ENCODE measurements around the gene STAT6. TPM values are rescaled to one million over a fixed set of nuclear protein-coding genes. Genes with fewer than 3 reads are reported as not detected.

Gene STAT6
- total and polyA plus RNA-seq, 10 of the 15 experiments (the other 5 are each of a cell fraction or from before 2014, with no cell fraction given) = 14.2 to 176 (median 89.6) TPM

DNA sequence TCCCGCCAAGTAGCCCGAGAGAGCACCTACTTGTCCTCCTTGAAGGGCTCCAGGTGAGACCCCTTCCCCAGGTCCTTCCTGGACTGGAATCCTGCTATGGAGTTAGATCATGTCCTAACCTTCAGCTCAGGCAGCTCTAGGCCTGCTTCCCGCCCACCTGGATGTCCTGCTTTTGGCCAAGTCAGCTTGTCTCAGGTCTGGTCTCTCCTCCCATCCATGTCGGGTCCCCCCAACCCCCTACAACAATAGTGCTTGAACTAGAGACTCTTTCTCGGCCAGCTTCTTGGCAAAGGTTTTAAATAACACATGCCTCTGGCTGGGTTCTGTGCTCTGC is 18.7 kb downstream of the STAT6 start (continued):
- TF ChIP-seq BACH1 (IDR thresholded peaks at IDR 0.05; ENCODE audit: borderline replicate concordance) = no peak

DNA sequence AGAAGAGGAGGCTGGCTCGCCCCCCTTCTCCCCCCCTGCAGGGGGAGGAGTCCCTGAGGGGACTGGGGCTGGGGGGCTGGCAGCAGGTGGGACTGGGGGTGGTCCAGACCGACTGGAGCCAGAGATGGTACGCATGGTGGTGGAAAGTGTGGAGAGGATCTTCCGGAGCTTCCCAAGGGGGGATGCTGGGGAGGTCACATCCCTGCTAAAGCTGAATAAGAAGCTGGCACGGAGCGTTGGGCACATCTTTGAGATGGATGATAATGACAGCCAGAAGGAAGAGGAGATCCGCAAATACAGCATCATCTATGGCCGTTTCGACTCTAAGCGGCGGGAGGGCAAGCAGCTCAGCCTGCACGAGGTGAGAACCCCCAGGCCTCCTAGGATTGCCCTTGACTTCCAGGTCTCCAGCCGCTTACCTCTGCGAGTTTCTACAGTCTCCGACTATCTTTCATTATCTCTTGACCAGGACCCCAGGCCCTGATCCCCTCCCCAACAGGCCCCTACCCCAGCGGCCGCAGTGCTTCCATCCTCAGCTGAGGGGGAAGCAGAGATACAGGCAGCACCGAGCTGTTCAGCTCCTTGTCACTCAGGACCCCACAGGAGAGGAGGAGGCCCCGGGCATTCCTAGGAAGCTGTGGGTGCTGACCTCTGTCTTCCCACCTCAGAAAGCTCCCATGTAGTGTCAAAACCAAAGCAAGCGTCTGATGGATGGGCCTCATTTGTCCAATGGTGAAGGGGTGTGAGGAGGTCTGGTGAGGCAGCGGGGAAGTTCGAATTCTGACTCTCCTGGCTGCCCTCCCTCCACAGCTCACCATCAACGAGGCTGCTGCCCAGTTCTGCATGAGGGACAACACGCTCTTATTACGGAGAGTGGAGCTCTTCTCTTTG is 19.3 kb downstream of the STAT6 start:
- ChIA-PET POLR2A (interaction anchor here (0.8 to 7.6 kb wide), 4 partner anchors 13 to 402 kb away, joined by 3 to 74 read pairs (median 29); partner anchors contain the start of genes NEMP1 and STAT6), RAD21 (ENCODE audit: unreplicated experiment) (interaction anchor here (0.6 to 8.8 kb wide), 9 partner anchors 9 to 91 kb away, joined by 3 to 199 read pairs (median 5); partner anchors contain the start of genes NEMP1, STAT6 and TAC3)
- intact Hi-C loops (cut with micrococcal nuclease; ENCODE audit: unreplicated experiment) = no loop called here

More for the DNA sequence above, 19.3 kb downstream of the STAT6 start:
- Histone ChIP-seq H3K4me3 (no peak overlapping the region), H3K27me3 (replicated peaks in 1 of 2; ENCODE audit: control insufficient read depth in 2 of 2, insufficient read depth in 2 of 2, low read length in 1 of 2) (no peaks in the 10 kb centered on the region), H3K36me3 (ENCODE audit: control insufficient read depth in 2 of 2, insufficient read depth in 2 of 2, low read length in 1 of 2) (peaks cover 15 to 21% of the 10 kb centered on the region in 2 experiments), H3K27ac (ENCODE audit: control insufficient read depth, insufficient read depth) (no peak overlapping the region), H3K4me1 (ENCODE audit: control insufficient read depth, insufficient read depth, low read length) (peaks cover 39% of the 10 kb centered on the region), H3K9ac (ENCODE audit: control insufficient read depth, insufficient read depth, low read length) (no peak overlapping the region), H3K9me3 (replicated peaks; ENCODE audit: control insufficient read depth, insufficient read depth, low read length) (no peaks in the 10 kb centered on the region), H2AFZ (ENCODE audit: control insufficient read depth, low read depth, low read length) (no peak overlapping the region), H4K20me1 (ENCODE audit: control insufficient read depth, insufficient read depth) (no peaks in the 10 kb centered on the region), H3K4me2 (ENCODE audit: control insufficient read depth, insufficient read depth) (peak overlapping the region; percentile 9; the same call in 1 of the 2 replicates), H3K79me2 (ENCODE audit: control insufficient read depth, insufficient read depth, low read length) (peaks cover 34% of the 10 kb centered on the region)
- no TSS peak for BruUV-seq (replicated peaks)
- TF ChIP-seq YY1 (IDR thresholded peaks at IDR 0.05; ENCODE audit: low read depth, low read length) = no peak
- no peak for TF ChIP-seq STAT1 (conservative IDR thresholded peaks at IDR 0.05)
- no peak for TF ChIP-seq EED (IDR thresholded peaks at IDR 0.05; ENCODE audit: low read depth)
- in situ Hi-C loops (cut with MboI) = no loop called here
- ATAC-seq = no peak
- FAIRE-seq = no peak
- ChIA-PET CTCF (interaction anchor here (0.6 to 9.0 kb wide), 12 partner anchors 11 to 88 kb away, joined by 3 to 205 read pairs (median 6); partner anchors contain the start of genes NEMP1 and STAT6), SMC1A (ENCODE audit: uncharacterized antibody, unreplicated experiment) (interaction anchor here (1.1 to 10.4 kb wide), 6 partner anchors 14 to 93 kb away, joined by 3 to 169 read pairs (median 31); partner anchors contain the start of genes NEMP1 and STAT6)
- DNase-seq (ENCODE audit: low read depth, low spot score) = no peak
- WGBS (ENCODE audit: insufficient coverage, insufficient replicate concordance, low lambda C conversion rate, missing lambda C conversion rate) = 88% methylated on average over 23 of the region's 25 CpGs
